Head of caudate nucleus (tissue), 42 donors: ENCODE results near the gene EXTL2.
"Not testable (repeated sequence)": the region's sequence is repeated elsewhere in the genome, so short reads cannot be mapped to it uniquely, and the experiment has no call there.

Experiments
- DNase-seq, 42 donors: peaks; one replicate each; pipeline versions ENCODE4 v3.0.0 to v3.0.0-alpha.2; 2020 to 2021; ENCODE audit warnings: mixed read lengths in 7 of 42
- intact Hi-C: fragments of 100-400 bp; cut with DNase I; formaldehyde crosslinking; loops from one replicate; pipeline ENCODE4 v1.15.0; 2022

Gene EXTL2, protein sequence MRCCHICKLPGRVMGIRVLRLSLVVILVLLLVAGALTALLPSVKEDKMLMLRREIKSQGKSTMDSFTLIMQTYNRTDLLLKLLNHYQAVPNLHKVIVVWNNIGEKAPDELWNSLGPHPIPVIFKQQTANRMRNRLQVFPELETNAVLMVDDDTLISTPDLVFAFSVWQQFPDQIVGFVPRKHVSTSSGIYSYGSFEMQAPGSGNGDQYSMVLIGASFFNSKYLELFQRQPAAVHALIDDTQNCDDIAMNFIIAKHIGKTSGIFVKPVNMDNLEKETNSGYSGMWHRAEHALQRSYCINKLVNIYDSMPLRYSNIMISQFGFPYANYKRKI

DNA sequence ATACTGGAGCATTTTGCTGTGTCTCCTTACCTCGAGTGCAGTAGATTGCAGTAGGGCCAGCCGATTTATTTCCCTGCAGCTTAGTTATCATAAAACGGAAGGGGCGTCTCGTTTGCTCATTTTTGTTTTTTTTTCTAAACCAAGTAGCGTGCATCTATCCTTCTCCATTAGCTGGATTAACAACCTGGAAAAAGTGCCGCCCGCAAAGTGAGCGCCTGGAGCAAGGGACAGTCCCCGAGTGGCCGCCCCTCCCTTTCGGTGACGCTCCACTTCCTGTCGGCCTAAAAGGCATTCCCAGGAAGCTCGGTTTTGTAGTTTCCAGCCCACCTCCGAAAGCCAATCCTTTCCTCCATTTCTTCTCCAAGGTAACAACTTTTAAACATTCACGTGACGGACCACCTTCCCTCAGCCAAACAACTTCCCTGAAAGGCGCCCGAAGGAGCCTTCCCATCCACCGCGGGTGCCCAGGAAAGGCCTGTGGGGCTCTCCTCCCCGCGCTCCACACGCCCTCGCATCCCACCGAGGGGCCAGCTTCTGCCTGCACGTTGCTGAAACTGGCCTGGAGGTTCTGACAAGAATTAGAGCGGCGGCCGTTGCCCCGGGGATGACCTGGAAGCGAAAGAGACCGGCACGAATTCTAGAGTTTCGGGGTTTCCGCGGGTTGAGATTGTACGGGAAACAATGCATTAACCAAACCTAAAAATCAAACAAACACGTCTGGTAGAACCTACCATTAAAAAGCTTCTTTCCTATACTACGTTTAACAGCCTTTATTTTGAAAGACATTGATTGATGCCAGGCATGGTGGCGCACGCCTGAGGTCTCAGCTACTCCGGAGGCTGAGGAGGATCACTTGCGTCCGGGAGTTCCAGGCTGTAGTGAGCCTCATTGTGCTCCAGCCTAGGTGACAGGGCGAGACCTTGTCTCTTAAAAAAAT is at the start of gene EXTL2:
TSS of gene EXTL2 (minus strand) at position 240 of the 937 bp plus-strand sequence. CDS start 6,085 bp downstream, outside the sequence.
- peak; percentile 76 to 96 (median 89) for DNase-seq
- intact Hi-C loops, result loop anchor here (10.0 kb wide), 2 partner anchors 760 to 860 kb away; partner anchors contain the start of genes SASS6 and TRMT13

GRCh38 chr1:100943533-100943932 is 48.9 kb upstream of the EXTL2 start:
- DNase-seq, result no peak
- intact Hi-C loops, result no loop called here

- DNase-seq, result no peak
- intact Hi-C loops, result no loop called here
These were observed 47.8 kb upstream of the EXTL2 start for GRCh38 chr1:100942304-100943046.

- intact Hi-C loops, result no loop called here
- no peak for DNase-seq
These were observed 47.1 kb upstream of the EXTL2 start for GRCh38 chr1:100941580-100942216.

DNA sequence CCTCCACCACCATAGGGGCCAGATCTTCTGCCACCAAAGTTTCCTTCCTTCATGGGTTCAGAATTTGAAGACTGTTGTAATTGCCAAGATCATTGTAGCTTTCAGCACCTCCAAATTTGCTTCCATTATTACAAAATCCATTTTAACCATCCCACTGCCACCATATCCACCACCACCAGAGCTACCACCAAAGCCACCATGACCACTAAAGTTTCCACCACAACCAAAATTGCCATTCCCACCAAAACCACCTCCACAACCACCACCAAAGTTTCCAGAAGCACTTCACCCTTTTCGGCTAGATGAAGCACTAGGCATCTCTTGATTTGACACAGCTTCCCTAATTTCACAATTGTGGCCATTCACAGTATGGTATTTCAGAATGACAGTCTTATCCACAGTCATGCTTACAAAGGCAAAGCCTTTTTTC is 46.5 kb upstream of the EXTL2 start:
- intact Hi-C loops, result no loop called here
- no peak for DNase-seq

GRCh38 chr1:100936194-100936967 is 41.7 kb upstream of the EXTL2 start:
- intact Hi-C loops, result no loop called here
- DNase-seq, result no peak

- intact Hi-C loops, DNase-seq: not testable (repeated sequence)
These were observed 38.9 kb upstream of the EXTL2 start for GRCh38 chr1:100933555-100933954.

DNA sequence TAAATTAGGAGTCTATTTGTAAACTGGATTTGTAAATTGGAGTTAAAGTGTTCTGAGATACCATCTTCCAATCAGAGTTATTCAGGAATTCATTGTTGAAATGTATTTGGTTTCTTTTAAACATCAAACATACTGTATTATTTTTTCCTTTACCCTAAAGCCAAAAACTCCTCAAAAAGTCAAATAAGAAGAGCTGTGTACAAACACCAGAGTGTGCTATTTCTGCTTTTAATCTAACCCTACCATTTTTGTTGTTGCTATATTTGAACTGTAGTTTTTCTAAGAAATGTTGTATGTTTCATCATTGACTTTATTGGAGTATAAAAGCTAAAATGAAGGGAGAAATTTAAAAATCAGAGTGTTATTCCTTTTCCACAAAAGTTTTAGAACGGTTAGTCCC is 37.1 kb upstream of the EXTL2 start:
- intact Hi-C loops, result no loop called here
- no peak for DNase-seq

DNA sequence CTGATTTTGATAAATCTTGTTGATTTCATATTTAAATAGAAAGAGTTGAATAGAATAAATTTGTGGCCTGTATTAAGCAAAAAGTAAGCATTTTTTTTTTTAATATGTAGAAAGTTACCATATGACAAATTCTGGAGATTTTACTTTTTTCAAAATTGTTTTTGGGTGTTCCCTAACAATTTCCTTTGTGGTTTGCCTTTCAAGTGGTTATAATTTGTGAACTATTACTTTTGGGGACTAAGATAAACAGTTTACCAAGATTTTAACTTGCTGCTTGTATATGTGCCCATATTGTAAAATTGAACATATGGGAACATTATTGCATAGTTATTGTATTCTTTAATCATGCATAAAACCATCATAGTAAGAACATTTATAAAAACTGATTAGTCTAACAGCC is 35.9 kb upstream of the EXTL2 start:
- DNase-seq, result no peak
- intact Hi-C loops, result no loop called here

- intact Hi-C loops, result loop anchor here (10.0 kb wide), 1 partner anchor 357 kb away; no protein-coding TSS in a partner anchor
- no peak for DNase-seq
These were observed 33.5 kb upstream of the EXTL2 start for GRCh38 chr1:100928128-100928527.

DNA sequence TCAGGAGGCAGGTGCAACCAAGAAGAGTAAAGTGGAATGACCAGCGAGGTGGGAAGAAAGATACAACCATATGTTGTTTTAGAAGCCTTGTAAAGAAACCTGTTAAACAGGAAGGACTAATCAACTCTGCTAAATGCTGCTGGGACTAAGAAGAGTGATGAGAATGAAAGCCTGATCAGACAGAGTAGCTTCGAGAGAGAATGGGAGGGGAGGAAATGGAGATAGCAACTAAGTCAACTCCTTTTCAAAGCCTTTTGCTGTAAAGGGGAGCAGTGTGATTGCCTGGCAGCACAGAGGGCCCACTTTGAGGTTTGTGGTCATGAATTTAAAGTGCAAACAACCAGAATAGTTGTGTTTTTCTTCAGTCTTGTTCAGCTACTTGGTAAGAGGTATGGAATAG is 32.6 kb upstream of the EXTL2 start:
- no peak for DNase-seq
- intact Hi-C loops, result loop anchor here (10.0 kb wide), 1 partner anchor 358 kb away; no protein-coding TSS in a partner anchor

- DNase-seq, result no peak
- intact Hi-C loops, result loop anchor here (10.0 kb wide), 1 partner anchor 359 kb away; no protein-coding TSS in a partner anchor
These were observed 31.6 kb upstream of the EXTL2 start for GRCh38 chr1:100926240-100926639.

DNA sequence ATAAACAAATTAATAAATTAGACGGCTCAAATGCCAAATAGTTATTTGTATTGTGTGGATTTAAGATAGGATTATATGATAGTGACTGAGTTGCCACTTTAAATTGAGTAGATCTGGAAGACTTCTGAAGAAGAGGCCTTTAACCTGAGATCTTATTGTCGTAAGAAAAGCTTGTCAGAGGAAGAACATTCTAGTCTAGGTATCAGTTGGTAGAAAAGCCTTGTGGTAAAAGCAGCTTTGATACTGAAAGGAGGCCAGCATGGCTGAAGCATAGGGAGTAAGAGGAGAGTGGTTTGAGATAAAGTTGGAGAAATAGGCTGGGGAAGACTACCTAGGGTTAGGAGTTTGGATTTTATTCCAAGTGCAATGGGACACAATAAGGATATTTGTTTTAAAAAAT is 30.3 kb upstream of the EXTL2 start:
- intact Hi-C loops, result loop anchor here (10.0 kb wide), 1 partner anchor 360 kb away; no protein-coding TSS in a partner anchor
- no peak for DNase-seq

DNA sequence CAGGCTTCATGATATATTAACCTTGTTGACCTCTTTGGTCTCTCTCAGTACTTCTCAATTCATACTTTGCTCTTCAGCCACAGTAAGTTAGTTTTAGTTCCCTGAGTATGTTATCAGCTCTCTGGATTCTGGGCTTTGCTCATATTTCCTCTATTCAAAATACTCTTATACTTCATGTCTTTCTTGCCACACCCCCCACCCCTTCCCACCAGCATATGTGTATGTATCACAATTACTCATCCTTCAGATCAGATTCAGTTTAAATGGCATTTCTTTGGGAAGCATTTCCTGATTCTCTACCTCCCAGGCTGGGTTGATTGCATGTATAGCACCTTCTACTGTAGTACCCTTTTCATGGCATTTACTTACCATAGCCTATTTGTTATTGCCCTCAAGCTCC is 29.6 kb upstream of the EXTL2 start:
- intact Hi-C loops, result loop anchor here (10.0 kb wide), 1 partner anchor 361 kb away; no protein-coding TSS in a partner anchor
- DNase-seq, result no peak

DNA sequence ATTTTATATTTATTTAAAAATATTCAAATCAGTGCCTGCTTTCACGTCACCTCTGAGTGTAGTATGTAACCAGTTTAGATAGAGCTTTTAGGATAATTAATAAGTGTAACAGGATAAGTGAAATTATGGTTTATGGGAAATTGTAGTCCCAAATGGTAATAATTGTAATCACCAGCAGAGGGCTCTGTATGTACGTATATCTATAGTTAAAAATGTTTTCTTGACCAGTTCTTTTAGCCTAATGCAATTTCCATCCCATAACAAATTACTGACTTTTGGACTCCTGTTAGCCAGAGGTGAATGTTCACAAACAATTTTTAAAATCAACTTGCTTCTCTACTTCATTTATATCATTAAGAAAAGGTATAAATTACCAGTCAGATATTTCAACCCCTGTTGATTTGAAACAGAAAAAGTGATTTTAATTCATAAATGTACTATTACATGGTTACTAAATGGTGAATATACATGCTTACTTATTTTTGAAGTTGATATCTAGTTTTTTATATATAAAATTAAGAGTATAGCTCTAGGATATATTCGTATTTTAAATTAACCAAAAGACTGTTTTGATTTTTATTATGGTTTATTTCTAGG is 26.6 kb upstream of the EXTL2 start:
- intact Hi-C loops, result loop anchor here (10.0 kb wide), 1 partner anchor 364 kb away; no protein-coding TSS in a partner anchor
- peak in 1 of 42 donors; percentile 29 for DNase-seq

DNA sequence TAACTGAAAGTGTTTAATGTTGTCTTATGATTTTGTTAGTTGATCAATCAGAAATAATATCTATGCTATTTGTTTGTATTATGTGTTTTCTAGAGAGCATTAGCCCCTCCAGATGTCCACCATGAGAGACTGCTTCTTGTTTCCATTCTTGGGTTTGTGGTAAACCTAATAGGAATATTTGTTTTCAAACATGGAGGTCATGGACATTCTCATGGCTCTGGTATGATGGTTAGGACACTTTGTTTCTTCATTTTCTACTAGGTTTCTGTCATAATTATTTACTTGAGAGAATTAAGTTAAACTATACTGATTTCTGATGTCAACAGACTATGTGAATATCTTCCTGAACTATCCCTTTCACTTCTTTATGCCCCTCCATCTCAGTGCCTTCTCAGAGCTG is 17.4 kb upstream of the EXTL2 start:
- intact Hi-C loops, result no loop called here
- no peak for DNase-seq

DNA sequence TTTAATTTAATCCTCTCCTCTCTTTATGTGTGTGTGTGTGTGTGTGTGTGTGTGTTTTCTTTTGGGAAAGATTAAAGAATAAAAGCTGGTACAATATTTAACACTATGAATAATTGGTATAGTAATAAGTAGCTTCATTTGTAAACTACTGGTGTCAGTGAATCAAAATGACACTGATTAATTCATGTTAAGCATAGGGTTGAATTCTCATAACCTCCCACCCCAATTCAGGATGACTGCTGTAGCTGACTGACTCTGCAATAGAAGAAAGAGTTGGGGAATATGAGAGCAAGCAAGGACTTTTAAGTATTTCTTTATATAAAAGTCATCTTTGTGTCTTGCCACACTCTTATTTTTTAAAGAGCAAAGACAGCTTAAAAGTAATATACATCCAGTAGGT is 14.4 kb upstream of the EXTL2 start:
- intact Hi-C loops, result no loop called here
- no peak for DNase-seq
